H54 (cell line): ENCODE measurements around the gene CFAP54.

Experiments used
- DNase-seq: peaks from one replicate; pipeline ENCODE4 v3.0.0; 2011; ENCODE audit warnings: low spot score, mixed read lengths; ENCODE audit not compliant: insufficient read length
- FAIRE-seq: peaks from 3 replicates; lab custom pipeline; 2011; peaks lifted over from hg19 to GRCh38; lab: Jason Lieb, UNC
- POLR2A ChIP-seq: IDR thresholded peaks from 2 replicates; pipeline ENCODE4 v1.6.1; 2011; ENCODE audit warnings: low read depth, mild to moderate bottlenecking, low read length

The CFAP54 gene

DNA sequence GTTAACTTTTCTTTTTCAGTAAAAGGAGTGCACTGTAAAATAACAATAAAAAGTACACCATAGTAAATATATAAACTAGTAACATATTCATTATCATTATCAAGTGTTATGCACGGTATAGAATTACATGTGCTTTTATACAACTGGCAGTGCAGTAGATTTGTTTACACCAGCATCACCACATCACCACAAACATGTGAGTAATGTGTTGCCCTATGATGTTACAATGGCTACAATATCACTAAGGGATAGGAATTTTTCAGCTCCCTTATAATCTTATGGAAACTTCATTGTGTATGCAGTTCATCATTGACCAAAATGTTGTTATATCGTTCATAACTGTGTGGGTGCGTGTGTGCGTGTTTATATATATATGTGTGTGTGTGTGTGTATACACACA, 394.2 kb downstream of the CFAP54 start:
- FAIRE-seq: no peak
- TF ChIP-seq POLR2A: no peak

GRCh38 chr12:96886998-96887677, 397.8 kb downstream of the CFAP54 start:
- no peak for DNase-seq
- no peak for TF ChIP-seq POLR2A
- no peak for FAIRE-seq

More for the DNA sequence above, 394.2 kb downstream of the CFAP54 start:
- no peak for DNase-seq

DNA sequence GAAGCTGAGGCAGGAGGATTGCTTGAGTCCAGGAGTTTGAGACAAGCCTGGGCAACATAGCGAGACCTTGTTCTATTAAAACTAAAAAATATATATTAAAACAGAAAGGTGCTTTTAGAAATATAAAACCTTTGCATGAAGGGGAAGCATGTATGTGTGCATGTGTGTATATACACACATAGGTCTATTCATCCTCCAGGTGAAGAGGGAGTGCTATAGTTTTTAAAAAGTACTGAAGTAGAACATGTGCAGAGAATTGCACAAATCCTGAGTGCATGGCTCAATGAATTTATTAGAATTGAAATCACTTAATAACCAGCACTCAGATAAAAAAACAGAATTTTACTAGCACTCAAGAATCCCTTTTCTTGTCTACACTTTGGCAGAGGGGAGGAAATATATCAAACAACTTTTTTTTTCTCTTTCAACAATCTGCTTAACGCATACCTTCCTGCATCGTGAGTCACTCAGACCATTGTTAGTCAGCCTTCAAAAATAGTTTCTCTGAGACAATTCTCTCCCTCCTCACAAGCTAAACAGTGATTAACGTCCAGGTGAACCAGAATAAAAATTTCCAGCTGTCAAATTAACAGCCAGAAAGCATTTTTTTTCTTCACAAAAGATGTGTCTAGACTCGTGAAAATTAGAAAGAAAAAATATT, 400.0 kb downstream of the CFAP54 start:
- no peak for TF ChIP-seq POLR2A
- peak; percentile 16 for DNase-seq
- FAIRE-seq: peak; percentile 90

DNA sequence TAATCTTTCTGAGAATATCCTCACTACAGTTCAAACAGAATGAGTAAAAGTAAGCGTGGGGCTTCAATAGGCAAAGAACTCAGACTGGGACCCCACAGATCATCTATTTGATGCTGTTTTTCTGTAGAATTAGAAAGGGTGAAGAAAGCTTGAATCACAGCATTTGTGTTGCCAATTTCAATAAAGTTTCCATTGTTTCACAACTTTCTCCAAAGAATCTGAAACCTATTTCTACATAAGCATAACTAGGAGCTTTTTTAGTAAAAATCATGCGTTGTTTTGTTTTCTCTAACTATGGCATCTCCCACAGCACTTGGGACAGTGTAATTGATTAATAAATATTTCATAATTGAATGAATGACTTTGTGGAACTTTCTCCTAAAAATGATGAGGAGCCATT, 401.0 kb downstream of the CFAP54 start:
- DNase-seq: no peak
- no peak for FAIRE-seq
- no peak for TF ChIP-seq POLR2A

DNA sequence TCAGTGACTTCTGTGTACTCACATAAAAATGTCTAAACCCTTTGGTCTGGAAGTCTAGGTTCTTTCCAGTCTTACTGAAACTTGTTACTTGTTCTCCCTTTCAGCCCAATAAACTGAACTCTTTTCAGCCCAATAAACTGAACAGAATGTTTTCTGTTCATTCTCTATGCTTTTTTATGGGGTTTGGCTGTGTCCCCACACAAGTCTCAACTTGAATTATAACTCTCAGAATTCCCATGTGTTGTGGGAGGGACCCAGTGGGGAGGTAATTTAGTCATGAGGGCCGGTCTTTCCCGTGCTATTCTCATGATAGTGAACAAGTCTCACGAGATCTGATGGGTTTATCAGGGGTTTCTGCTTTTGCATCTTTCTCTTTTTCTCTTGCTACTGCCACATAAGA, 402.7 kb downstream of the CFAP54 start:
- no peak for DNase-seq
- TF ChIP-seq POLR2A: no peak
- no peak for FAIRE-seq

DNA sequence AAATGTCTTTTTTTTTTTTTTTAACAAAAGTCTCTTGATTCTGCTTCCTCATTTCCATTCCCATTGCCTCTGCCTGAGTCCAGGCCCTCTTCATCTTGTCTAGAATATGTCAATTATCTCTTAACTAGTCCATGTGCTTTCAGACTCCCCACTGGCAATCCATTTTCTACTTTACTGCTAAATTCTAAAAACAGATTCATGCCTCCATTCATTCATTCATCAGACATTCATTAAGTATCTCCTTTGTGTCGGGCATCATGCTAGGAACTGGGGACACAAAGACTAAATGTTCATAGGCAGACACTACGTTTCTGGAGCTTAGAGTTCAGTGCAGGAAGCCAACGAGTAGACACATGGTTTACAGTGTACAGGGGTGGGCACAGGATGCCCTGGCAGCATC, 408.0 kb downstream of the CFAP54 start:
- FAIRE-seq (no peak), DNase-seq (no peak)
- no peak for TF ChIP-seq POLR2A

DNA sequence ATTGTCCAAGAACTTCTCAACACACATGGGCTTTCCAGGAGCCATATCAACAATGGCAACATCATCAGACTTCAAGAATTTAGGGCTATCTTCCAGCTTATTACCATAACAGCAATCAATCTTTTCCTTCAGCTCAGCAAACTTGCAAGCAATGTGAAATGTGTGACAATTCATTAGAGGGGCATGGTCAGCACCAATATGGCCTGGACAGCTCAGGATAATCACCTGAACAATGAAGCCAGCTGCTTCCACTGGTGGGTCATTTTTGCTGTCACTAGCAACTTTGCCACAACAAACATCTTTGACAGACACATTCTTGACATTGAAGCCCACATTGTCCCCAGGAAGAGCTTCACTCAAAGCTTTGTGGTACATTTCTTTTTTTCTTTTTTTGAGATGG, 411.8 kb downstream of the CFAP54 start:
- no peak for TF ChIP-seq POLR2A
- FAIRE-seq (no peak), DNase-seq (no peak)

DNA sequence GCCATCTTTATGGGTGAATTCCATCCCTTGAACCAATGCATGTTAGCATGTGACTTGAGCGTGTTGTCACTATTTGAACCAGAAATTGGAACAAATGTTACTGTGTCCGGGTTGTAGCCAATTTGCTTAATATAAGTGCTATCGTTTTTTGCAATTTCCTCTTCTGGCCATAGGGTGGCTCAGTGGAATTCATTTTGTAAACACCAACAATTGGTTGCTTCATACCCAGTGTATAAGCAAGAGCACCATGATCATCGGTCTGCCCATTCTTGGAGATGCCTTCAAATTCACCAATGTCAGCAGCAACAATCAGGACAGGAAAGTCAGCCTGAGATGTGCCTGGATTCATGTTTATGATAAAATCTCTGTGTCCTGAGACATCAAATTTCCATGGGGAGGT, 412.7 kb downstream of the CFAP54 start:
- FAIRE-seq (no peak), DNase-seq (no peak)
- TF ChIP-seq POLR2A: no peak

GRCh38 chr12:96906498-96906848, 417.1 kb downstream of the CFAP54 start:
- DNase-seq: no peak
- no peak for FAIRE-seq
- no peak for TF ChIP-seq POLR2A

DNA sequence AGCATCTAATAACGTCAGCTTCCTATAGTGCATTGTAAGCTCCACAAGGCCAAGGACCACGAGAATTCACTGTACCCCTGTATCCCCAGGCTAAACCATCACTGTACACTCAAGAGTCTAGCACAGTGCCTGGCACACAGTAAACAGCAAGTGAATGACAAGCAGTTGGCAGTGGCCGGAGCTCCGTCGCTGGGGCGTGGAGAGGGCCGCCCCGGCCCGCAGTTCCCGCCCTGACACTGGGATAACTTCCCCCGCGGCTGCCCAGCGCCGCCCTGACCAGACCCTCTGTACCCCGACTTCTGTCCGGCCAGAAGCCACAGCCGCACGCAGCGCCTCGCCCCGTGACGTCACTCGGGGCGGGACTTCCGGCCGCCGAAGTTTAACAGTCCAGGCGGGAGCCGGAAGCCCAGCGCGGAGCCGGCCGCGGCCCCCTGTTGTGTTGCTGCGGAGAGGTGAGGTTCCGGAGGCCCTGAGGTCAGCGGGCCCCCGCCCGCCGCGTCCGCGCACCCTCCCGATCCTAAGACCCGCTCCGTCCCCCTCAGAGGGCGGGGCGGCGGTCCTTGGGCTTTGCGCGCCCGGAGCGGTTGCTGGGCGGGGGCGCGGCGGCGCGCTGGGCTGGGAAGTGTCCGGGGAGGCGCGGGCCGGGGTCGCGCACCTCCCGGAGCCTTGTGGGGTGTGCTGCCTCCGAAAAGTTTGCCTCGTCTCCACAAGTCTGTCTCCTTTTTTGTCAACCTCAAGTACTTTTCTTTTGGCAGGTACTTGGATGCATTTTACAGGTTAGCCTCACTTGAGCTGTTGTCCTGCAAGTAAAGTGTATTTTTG, 417.7 kb downstream of the CFAP54 start, which contains the start of gene NEDD1:
TSS of gene NEDD1 (plus strand) at position 409 of the 822 bp plus-strand sequence. CDS start 2,503 bp downstream, outside the sequence.
- TF ChIP-seq POLR2A: peak; percentile 65
- FAIRE-seq: no peak
- DNase-seq: peak; percentile 80

DNA sequence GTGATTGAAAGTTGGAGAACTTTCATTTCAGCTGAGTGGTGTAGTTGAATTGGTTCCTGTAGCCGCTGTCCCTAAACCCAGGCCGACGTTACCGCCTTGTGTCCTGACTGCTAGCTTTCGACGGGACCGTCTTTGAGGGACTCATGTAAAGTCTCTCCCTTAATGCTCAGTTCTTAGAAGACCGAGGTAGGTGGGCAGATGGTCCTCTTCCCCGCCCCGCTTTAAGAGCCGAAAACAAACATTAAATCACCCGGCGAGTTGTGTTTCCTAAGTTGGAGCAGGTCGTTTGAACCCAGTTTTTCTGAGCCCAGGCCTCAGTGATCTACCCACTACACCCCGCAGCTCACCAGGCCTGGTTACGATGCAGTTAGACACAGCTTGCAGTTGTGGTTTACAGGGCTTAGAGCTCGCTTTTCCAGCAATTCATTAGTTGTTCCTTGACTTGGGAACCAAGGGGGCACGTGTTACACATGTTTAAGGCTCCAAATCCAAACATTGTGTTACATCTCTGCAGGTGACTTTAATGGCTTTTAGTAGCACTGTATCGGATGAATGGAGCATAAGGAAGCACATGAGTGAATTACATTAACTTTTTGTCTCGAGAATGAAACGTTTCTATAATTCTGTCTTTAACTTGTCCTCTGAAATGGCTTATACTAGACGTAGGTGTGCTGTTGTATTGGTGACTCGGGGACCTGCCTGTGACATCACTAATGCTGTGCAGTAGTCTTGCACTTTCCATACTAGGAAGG, 418.5 kb downstream of the CFAP54 start:
- no peak for TF ChIP-seq POLR2A
- DNase-seq (no peak), FAIRE-seq (peak; percentile 82)

- DNase-seq: no peak
- FAIRE-seq: no peak
- no peak for TF ChIP-seq POLR2A
Observed at GRCh38 chr12:96908423-96908675, 419.0 kb downstream of the CFAP54 start.

DNA sequence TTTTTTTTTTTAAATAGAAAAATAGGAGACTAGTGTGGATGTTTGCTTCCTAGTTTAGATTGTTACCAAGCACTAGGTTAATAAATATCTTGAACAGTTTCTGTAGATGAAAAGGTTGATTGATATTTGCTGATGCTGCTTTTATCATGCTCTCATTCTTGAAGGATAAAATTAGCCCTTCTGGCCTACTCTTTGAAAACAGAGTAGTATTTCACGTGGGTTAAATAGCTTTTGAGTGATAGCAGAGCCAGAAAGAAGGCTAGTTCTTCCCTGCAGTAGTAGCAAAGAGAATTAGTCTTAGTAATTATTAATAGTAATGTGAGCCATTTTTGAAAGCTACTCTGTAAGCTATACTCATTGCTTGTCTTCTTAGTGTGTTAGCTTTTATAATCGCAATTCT, 422.9 kb downstream of the CFAP54 start:
- DNase-seq (no peak), FAIRE-seq (no peak)
- no peak for TF ChIP-seq POLR2A

- FAIRE-seq (no peak), DNase-seq (no peak)
- no peak for TF ChIP-seq POLR2A
Observed at GRCh38 chr12:96912943-96913342, 423.6 kb downstream of the CFAP54 start.
